Psoas muscle (tissue), 8 donors: Measurements from ENCODE around the gene GGCT. TPM values are rescaled to one million over a fixed set of nuclear protein-coding genes. Genes with fewer than 3 reads are reported as not detected.
"Not testable (repeated sequence)": the region's sequence is repeated elsewhere in the genome, so short reads cannot be mapped to it uniquely, and the experiment has no call there.

Experiments used
- ATAC-seq, 4 donors: fragments of 200-7000 bp; cut with Tn5 transposase; one replicate each; pipeline ENCODE4 v1.9.1; 2020; ENCODE audit warnings: moderate library complexity in 3 of 4, mild to moderate bottlenecking in 2 of 4
- DNase-seq, 2 donors: peaks; one replicate each; pipeline ENCODE4 v3.0.0-alpha.2; 2020
- H3K27ac ChIP-seq: fragments of 200-600 bp; one replicate; pipeline ENCODE4 v1.8.0; 2022
- H3K27me3 ChIP-seq, 3 donors: fragments of 200-600 bp in 1 of 3; one replicate each; pipeline versions ENCODE4 v1.6.1 to v1.8.0; 2013 to 2022; ENCODE audit warnings: low read length in 2 of 3, mild to moderate bottlenecking in 2 of 3, moderate library complexity in 1 of 3; ENCODE audit not compliant: insufficient read depth in 3 of 3
- H3K36me3 ChIP-seq, 2 donors: fragments of 200-600 bp in 1 of 2; one replicate each; pipeline versions ENCODE4 v1.6.1 to v1.8.0; 2013 to 2022; ENCODE audit warnings: low read depth in 1 of 2, mild to moderate bottlenecking in 1 of 2, moderate library complexity in 1 of 2; ENCODE audit not compliant: insufficient read depth in 1 of 2
- H3K4me1 ChIP-seq: fragments of 200-600 bp; one replicate; pipeline ENCODE4 v1.8.0; 2022
- H3K4me3 ChIP-seq: fragments of 200-600 bp; one replicate; pipeline ENCODE4 v1.8.0; 2022; ENCODE audit warnings: mild to moderate bottlenecking
- H3K9me3 ChIP-seq: fragments of 200-600 bp; one replicate; pipeline ENCODE4 v1.8.0; 2022
- WGBS, 3 donors: extraction: QIAGEN DNeasy Blood & Tissue Kit; methylation state at CpG; one replicate each; pipeline versions ENCODE4 v1.1.6 to v1.1.7; 2013; 5-methylcytosine and 5-hydroxymethylcytosine counted together
- intact Hi-C, 2 donors: fragments of 100-400 bp; cut with DNase I; formaldehyde crosslinking; loops; one replicate each; pipeline versions ENCODE4 v1.11.0 to v1.14.2; 2022
- polyA plus RNA-seq, 3 donors: library from polyadenylated mRNA; stranded (reverse); fragments of 200-250 nt; gene quantifications; one replicate each; pipeline ENCODE4 v1.2.3, GENCODE V29; 2013
- total RNA-seq, 4 donors: library from RNA; stranded (reverse); fragmentation: NEBNext Ultra II Directional in 2 of 4; extraction: Animal tissue kit (Norgen Biotek cat#: 25700) in 2 of 4; gene quantifications; one replicate each; pipeline versions ENCODE4 v1.2.1 to v1.2.4, GENCODE V29; 2021 to 2023
- TF ChIP-seq, protein P1 (sequence below): fragments of 200-600 bp; IDR thresholded peaks from one replicate; pipeline ENCODE4 v1.8.0; 2022; ENCODE audit warnings: antibody characterized with exemption
- donor health status: healthy with polysubstance abuse.
- donor health status: DM: no; HTN: no; CAD: no; lungs with moderate emphysema.
- donor health status: Bipolar disorder and iron deficiency.
- donor health status: healthy.
- donor health status: DM: yes; HTN: yes; CAD: no.
- donor health status: DM: no; HTN: no; CAD: no.
- donor health status: DM: no; HTN: no; CAD: no.
- donor health status: DM: yes; HTN: yes; CAD: no.

The GGCT gene
- total and polyA plus RNA-seq, 7 donors: 16.2 to 55.7 (median 20.6) TPM

DNA sequence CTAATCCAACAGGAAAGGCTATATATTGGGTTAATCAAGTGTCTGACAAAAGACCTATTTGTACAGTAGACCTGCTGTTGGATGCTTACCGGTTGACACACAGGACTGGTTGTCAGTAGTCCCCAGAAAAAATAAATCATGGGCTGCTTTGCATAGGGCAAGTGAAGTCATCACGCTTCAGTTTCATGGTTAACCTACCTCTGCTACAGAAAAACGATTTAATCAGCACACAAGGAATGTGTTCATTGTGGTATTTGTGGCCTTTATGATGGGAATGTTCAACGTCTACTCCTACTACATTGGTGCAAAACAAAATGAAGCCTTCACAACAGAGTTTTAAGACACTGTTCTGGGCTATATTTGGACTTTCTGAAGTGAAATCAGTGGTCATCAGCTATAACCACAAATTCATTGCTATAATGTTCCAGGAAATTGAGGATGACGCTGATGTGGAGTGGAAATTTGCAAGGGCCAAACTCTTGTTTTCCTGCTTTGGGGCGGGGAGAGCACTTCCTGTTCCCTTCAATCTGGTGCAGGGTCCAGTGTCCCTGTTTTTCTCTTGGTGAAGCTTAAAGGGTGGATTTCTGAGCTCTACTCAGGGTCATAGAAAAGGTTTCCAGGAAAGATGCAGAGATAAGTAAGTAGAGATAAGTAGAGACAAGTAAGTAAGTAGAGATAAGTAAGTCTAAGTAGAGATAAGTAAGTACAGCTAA is 39.3 kb upstream of the GGCT start:
- TF ChIP-seq, protein P1, sequence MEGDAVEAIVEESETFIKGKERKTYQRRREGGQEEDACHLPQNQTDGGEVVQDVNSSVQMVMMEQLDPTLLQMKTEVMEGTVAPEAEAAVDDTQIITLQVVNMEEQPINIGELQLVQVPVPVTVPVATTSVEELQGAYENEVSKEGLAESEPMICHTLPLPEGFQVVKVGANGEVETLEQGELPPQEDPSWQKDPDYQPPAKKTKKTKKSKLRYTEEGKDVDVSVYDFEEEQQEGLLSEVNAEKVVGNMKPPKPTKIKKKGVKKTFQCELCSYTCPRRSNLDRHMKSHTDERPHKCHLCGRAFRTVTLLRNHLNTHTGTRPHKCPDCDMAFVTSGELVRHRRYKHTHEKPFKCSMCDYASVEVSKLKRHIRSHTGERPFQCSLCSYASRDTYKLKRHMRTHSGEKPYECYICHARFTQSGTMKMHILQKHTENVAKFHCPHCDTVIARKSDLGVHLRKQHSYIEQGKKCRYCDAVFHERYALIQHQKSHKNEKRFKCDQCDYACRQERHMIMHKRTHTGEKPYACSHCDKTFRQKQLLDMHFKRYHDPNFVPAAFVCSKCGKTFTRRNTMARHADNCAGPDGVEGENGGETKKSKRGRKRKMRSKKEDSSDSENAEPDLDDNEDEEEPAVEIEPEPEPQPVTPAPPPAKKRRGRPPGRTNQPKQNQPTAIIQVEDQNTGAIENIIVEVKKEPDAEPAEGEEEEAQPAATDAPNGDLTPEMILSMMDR: no peak
- intact Hi-C loops: no loop called here
- Histone ChIP-seq H3K27me3 (no peaks in the 10 kb centered on the region), H3K4me3 (no peak overlapping the region), H3K27ac (no peak overlapping the region), H3K9me3 (no peaks in the 10 kb centered on the region), H3K4me1 (no peaks in the 10 kb centered on the region), H3K36me3 (peaks cover 3 to 35% of the 10 kb centered on the region in 2 donors)
- DNase-seq (no peak), ATAC-seq (no peak)
- WGBS, 3 donors: 67 to 74% (median 67%) methylated on average over 6 of the region's 6 CpGs

DNA sequence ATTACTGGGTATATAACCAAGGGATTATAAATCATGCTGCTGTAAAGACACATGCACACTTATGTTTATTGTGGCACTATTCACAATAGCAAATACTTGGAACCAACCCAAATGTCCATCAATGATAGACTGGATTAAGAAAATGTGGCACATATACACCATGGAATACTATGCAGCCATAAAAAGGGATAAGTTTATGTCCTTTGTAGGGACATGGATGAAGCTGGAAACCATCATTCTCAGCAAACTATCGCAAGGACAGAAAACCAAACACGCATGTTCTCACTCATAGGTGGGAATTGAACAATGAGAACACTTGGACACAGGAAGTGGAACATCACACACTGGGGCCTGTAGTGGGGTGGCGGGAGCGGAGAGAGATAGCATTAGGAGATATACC is 38.5 kb upstream of the GGCT start:
- WGBS, 3 donors: 97 to 99% (median 99%) methylated on average over 4 of the region's 4 CpGs
- H3K9me3 ChIP-seq, ATAC-seq, intact Hi-C loops, H3K4me3 ChIP-seq, H3K27ac ChIP-seq, H3K27me3 ChIP-seq, DNase-seq, H3K4me1 ChIP-seq: not testable (repeated sequence)
- H3K36me3 ChIP-seq: peaks cover 3 to 34% of the 10 kb centered on the region in 2 donors

DNA sequence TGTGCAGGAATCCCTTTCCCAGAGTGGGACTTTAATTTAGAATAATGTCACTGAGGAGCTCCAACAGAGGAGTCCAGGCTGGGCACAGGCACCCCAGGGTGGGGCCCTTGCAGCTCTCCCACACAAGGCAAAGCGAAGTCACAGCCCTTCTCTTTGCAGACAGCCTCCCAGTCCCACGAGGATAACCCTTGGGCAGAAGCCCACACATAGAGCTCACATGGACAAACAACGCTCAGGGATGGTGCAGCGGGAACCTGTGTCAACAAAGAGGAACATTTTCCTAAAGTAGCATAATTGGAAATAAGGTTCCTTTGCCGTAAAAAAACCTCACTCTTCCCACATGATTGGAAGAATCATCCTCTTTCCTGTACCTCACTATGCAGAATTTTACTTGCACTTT is 29.3 kb upstream of the GGCT start:
- DNase-seq: peak in 1 of 2 donors; percentile 63

DNA sequence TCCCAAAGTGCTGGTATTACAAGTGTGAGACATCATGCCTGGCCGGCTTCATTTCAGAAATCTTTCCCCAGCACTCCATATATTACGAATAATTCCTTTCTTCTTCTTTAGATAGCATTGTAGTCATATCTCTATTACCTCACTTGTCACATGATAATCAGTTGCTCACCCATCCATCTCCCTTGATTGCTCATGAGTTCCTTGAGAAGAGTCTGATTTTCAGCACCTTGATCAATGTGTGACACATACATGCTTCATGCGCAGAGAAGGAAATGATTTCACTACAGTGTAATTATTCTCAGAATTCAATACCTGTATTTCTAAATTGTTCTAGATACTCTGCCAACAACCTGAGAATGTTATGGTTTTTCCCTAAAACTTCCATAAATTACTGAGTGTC is 26.7 kb upstream of the GGCT start:
- H3K4me3 ChIP-seq: no peak overlapping the region
- TF ChIP-seq, protein P1: no peak
- ATAC-seq (no peak), DNase-seq (no peak)
- H3K27me3 ChIP-seq: no peaks in the 10 kb centered on the region
- 96 to 99% (median 98%) methylated on average over 3 of the region's 3 CpGs for WGBS, 3 donors
- H3K4me1 ChIP-seq: no peaks in the 10 kb centered on the region
- intact Hi-C loops: no loop called here
- H3K36me3 ChIP-seq: peaks cover 0 to 6% of the 10 kb centered on the region in 2 donors
- no peaks in the 10 kb centered on the region for H3K9me3 ChIP-seq
- H3K27ac ChIP-seq: no peak overlapping the region

More for the DNA sequence above, 29.3 kb upstream of the GGCT start:
- H3K4me3 ChIP-seq: no peak overlapping the region
- H3K9me3 ChIP-seq: no peaks in the 10 kb centered on the region
- H3K4me1 ChIP-seq: no peaks in the 10 kb centered on the region
- TF ChIP-seq, protein P1: no peak
- intact Hi-C loops: no loop called here
- no peak overlapping the region for H3K27ac ChIP-seq
- WGBS, 3 donors: 74 to 81% (median 75%) methylated on average over 5 of the region's 5 CpGs
- no peak for ATAC-seq
- no peaks in the 10 kb centered on the region for H3K27me3 ChIP-seq
- peaks cover 0 to 8% of the 10 kb centered on the region in 2 donors for H3K36me3 ChIP-seq

DNA sequence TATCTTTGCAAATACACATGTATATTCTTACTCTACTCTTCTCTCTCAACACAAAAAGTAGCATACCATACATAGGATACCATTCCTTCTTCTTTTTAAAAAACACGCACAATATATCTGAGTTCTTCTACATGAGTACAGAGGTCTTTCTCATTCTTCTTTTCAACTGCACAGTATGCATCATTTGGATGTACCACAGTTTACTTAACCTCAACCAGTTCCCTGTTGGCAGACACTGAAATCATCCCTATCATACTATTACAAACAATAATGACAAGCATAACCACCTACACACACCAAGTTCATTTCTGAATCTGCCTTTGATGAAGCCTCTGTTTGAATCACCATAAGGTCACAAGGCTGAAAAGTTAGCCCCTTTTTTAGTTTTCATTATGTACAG is 25.7 kb upstream of the GGCT start:
- no peaks in the 10 kb centered on the region for H3K9me3 ChIP-seq
- H3K27ac ChIP-seq: no peak overlapping the region
- no peak overlapping the region for H3K4me3 ChIP-seq
- intact Hi-C loops: no loop called here
- ATAC-seq (no peak), DNase-seq (no peak)
- WGBS, 3 donors: 98 to 100% (median 98%) methylated on average over 1 of the region's 1 CpG
- H3K36me3 ChIP-seq: peaks cover 0 to 6% of the 10 kb centered on the region in 2 donors
- TF ChIP-seq, protein P1: no peak
- no peaks in the 10 kb centered on the region for H3K27me3 ChIP-seq
- H3K4me1 ChIP-seq: no peaks in the 10 kb centered on the region
